Measurements from ENCODE around the gene TMTC1. TPM values are rescaled to one million over a fixed set of nuclear protein-coding genes. Genes with fewer than 3 reads are reported as not detected.

TMTC1 gene
- polyA plus RNA-seq, 3 donors: 25.4 to 31.8 (median 29.1) TPM

- DNase-seq (ENCODE audit: extremely low read depth in 1 of 11, low read depth in 9 of 11, low spot score in 4 of 11): no peak
These were observed 56.9 kb downstream of the TMTC1 start for GRCh38 chr12:29726741-29727348.

- peak in 1 of 11 donors; percentile 26 for DNase-seq (ENCODE audit: extremely low read depth in 1 of 11, low read depth in 9 of 11, low spot score in 4 of 11)
These were observed 57.4 kb downstream of the TMTC1 start for GRCh38 chr12:29726321-29726692.

- peak in 1 of 11 donors; percentile 28 for DNase-seq (ENCODE audit: extremely low read depth in 1 of 11, low read depth in 9 of 11, low spot score in 4 of 11)
These were observed 58.0 kb downstream of the TMTC1 start for GRCh38 chr12:29725587-29726320.

- DNase-seq (ENCODE audit: extremely low read depth in 1 of 11, low read depth in 9 of 11, low spot score in 4 of 11): no peak
These were observed 61.6 kb downstream of the TMTC1 start for GRCh38 chr12:29722164-29722563.

GRCh38 chr12:29719381-29719780, 64.4 kb downstream of the TMTC1 start:
- no peak for DNase-seq (ENCODE audit: extremely low read depth in 1 of 11, low read depth in 9 of 11, low spot score in 4 of 11)

GRCh38 chr12:29717540-29718100, 66.1 kb downstream of the TMTC1 start:
- DNase-seq (ENCODE audit: extremely low read depth in 1 of 11, low read depth in 9 of 11, low spot score in 4 of 11): no peak

- DNase-seq (ENCODE audit: extremely low read depth in 1 of 11, low read depth in 9 of 11, low spot score in 4 of 11): no peak
These were observed 68.8 kb downstream of the TMTC1 start for GRCh38 chr12:29714966-29715365.

GRCh38 chr12:29713729-29714128, 70.0 kb downstream of the TMTC1 start:
- DNase-seq (ENCODE audit: extremely low read depth in 1 of 11, low read depth in 9 of 11, low spot score in 4 of 11): no peak

- no peak for DNase-seq (ENCODE audit: extremely low read depth in 1 of 11, low read depth in 9 of 11, low spot score in 4 of 11)
These were observed 72.4 kb downstream of the TMTC1 start for GRCh38 chr12:29711381-29711780.

- DNase-seq (ENCODE audit: extremely low read depth in 1 of 11, low read depth in 9 of 11, low spot score in 4 of 11): no peak
These were observed 73.6 kb downstream of the TMTC1 start for GRCh38 chr12:29710104-29710503.

- DNase-seq (ENCODE audit: extremely low read depth in 1 of 11, low read depth in 9 of 11, low spot score in 4 of 11): no peak
These were observed 74.2 kb downstream of the TMTC1 start for GRCh38 chr12:29709496-29710040.

GRCh38 chr12:29709054-29709453, 74.7 kb downstream of the TMTC1 start:
- no peak for DNase-seq (ENCODE audit: extremely low read depth in 1 of 11, low read depth in 9 of 11, low spot score in 4 of 11)

GRCh38 chr12:29707846-29708245, 75.9 kb downstream of the TMTC1 start:
- DNase-seq (ENCODE audit: extremely low read depth in 1 of 11, low read depth in 9 of 11, low spot score in 4 of 11): no peak

- no peak for DNase-seq (ENCODE audit: extremely low read depth in 1 of 11, low read depth in 9 of 11, low spot score in 4 of 11)
These were observed 77.4 kb downstream of the TMTC1 start for GRCh38 chr12:29706311-29706710.

- no peak for DNase-seq (ENCODE audit: extremely low read depth in 1 of 11, low read depth in 9 of 11, low spot score in 4 of 11)
These were observed 80.2 kb downstream of the TMTC1 start for GRCh38 chr12:29703528-29703927.

GRCh38 chr12:29702972-29703371, 80.8 kb downstream of the TMTC1 start:
- DNase-seq (ENCODE audit: extremely low read depth in 1 of 11, low read depth in 9 of 11, low spot score in 4 of 11): no peak

GRCh38 chr12:29702222-29702621, 81.5 kb downstream of the TMTC1 start:
- no peak for DNase-seq (ENCODE audit: extremely low read depth in 1 of 11, low read depth in 9 of 11, low spot score in 4 of 11)

GRCh38 chr12:29700761-29701481, 82.8 kb downstream of the TMTC1 start:
- no peak for DNase-seq (ENCODE audit: extremely low read depth in 1 of 11, low read depth in 9 of 11, low spot score in 4 of 11)

- peak in 2 of 11 donors; percentile 13 to 37 for DNase-seq (ENCODE audit: extremely low read depth in 1 of 11, low read depth in 9 of 11, low spot score in 4 of 11)
These were observed 85.0 kb downstream of the TMTC1 start for GRCh38 chr12:29698756-29699155.

- no peak for DNase-seq (ENCODE audit: extremely low read depth in 1 of 11, low read depth in 9 of 11, low spot score in 4 of 11)
These were observed 87.9 kb downstream of the TMTC1 start for GRCh38 chr12:29695800-29696199.

Data from renal cortex interstitium (tissue), 11 donors.